GM18502 (cell line): ENCODE data around the gene GREB1L.

Source experiments
- ATAC-seq: cut with Tn5 transposase; IDR thresholded peaks from one replicate; pipeline ENCODE4 v1.9.1; 2021; ENCODE audit warnings: mild to moderate bottlenecking; ENCODE audit not compliant: unreplicated experiment, poor library complexity

GREB1L gene

GRCh38 chr18:21441670-21442069 is 199.6 kb downstream of the GREB1L start:
- ATAC-seq: no peak

- ATAC-seq: no peak
These were observed 201.9 kb downstream of the GREB1L start for GRCh38 chr18:21443776-21444464.

GRCh38 chr18:21444465-21445212 is 202.6 kb downstream of the GREB1L start:
- ATAC-seq: no peak

GRCh38 chr18:21448299-21448698 is 206.3 kb downstream of the GREB1L start:
- no peak for ATAC-seq

- no peak for ATAC-seq
These were observed 207.6 kb downstream of the GREB1L start for GRCh38 chr18:21449367-21450290.

GRCh38 chr18:21450503-21450902 is 208.5 kb downstream of the GREB1L start:
- no peak for ATAC-seq

- no peak for ATAC-seq
These were observed 208.9 kb downstream of the GREB1L start for GRCh38 chr18:21450913-21451312.

GRCh38 chr18:21451851-21452250 is 209.8 kb downstream of the GREB1L start:
- no peak for ATAC-seq

GRCh38 chr18:21452276-21452780 is 210.3 kb downstream of the GREB1L start:
- no peak for ATAC-seq

- no peak for ATAC-seq
These were observed 210.9 kb downstream of the GREB1L start for GRCh38 chr18:21452796-21453510.

GRCh38 chr18:21453511-21453901 is 211.5 kb downstream of the GREB1L start:
- ATAC-seq: no peak

GRCh38 chr18:21454725-21455124 is 212.7 kb downstream of the GREB1L start:
- ATAC-seq: no peak

- no peak for ATAC-seq
These were observed 214.6 kb downstream of the GREB1L start for GRCh38 chr18:21456428-21457178.

GRCh38 chr18:21457179-21457535 is 215.1 kb downstream of the GREB1L start:
- no peak for ATAC-seq

GRCh38 chr18:21458310-21458709 is 216.3 kb downstream of the GREB1L start:
- no peak for ATAC-seq

GRCh38 chr18:21458788-21459187 is 216.8 kb downstream of the GREB1L start:
- no peak for ATAC-seq

GRCh38 chr18:21459706-21460286 is 217.8 kb downstream of the GREB1L start:
- ATAC-seq: no peak

GRCh38 chr18:21461460-21461859 is 219.4 kb downstream of the GREB1L start:
- no peak for ATAC-seq

GRCh38 chr18:21463718-21464117 is 221.7 kb downstream of the GREB1L start:
- ATAC-seq: no peak
